VCaP (cell line): ENCODE data around the gene RBCK1.

ENCODE experiments used
- H3K27ac ChIP-seq: fragments of 450-650 bp; 2 replicates; pipeline ENCODE4 v1.5.1; 2017
- TF ChIP-seq, protein P1 (sequence below): fragments of 450-650 bp; conservative IDR thresholded peaks from 2 replicates; pipeline ENCODE4 v1.5.1; 2017; ENCODE audit warnings: mild to moderate bottlenecking, moderate library complexity

The RBCK1 gene

DNA sequence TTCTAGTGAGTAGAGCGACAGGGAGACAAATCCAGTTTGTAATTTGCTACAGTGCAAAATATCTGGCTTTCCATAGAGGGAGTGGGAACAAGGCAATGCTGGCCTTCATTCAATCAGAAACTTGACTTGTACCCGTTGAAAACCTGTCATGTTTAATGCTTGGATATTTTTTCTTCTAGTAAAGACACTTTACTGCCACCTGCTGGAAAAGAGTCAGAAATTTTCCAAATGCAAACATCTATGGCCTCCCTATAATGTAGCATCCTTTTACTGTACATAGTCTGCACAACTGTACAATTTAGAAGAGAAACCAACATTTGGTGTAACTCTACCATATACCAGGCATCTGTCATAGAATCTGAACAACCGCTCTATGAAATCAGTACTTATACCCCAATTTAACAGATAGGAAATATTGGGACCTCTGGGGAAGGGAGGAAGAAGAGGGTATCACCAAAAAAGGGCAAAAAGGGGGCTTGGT is 70.9 kb downstream of the RBCK1 start:
- TF ChIP-seq, protein P1, sequence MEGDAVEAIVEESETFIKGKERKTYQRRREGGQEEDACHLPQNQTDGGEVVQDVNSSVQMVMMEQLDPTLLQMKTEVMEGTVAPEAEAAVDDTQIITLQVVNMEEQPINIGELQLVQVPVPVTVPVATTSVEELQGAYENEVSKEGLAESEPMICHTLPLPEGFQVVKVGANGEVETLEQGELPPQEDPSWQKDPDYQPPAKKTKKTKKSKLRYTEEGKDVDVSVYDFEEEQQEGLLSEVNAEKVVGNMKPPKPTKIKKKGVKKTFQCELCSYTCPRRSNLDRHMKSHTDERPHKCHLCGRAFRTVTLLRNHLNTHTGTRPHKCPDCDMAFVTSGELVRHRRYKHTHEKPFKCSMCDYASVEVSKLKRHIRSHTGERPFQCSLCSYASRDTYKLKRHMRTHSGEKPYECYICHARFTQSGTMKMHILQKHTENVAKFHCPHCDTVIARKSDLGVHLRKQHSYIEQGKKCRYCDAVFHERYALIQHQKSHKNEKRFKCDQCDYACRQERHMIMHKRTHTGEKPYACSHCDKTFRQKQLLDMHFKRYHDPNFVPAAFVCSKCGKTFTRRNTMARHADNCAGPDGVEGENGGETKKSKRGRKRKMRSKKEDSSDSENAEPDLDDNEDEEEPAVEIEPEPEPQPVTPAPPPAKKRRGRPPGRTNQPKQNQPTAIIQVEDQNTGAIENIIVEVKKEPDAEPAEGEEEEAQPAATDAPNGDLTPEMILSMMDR = peak; percentile 78
- peak overlapping the region; percentile 79 for H3K27ac ChIP-seq

DNA sequence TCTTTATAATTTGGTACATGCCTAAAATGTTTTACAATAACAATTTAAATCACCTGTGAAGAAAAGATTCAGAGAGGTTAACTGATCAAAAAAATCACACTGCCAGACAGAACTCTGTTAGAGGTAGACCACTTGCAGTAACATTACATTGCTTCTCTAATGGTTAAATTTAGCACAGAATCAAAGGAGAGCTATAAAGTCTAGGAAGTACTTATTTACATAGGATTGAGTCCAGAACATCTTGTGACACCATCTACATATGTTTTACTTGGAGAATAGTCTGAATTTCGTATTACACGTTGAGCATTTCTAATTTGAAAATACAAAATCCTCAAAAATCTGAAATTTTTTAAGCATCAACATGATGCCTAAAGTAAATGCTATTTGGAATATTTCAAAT is 71.4 kb downstream of the RBCK1 start:
- H3K27ac ChIP-seq = peak overlapping the region; percentile 79
- TF ChIP-seq, protein P1 = no peak

DNA sequence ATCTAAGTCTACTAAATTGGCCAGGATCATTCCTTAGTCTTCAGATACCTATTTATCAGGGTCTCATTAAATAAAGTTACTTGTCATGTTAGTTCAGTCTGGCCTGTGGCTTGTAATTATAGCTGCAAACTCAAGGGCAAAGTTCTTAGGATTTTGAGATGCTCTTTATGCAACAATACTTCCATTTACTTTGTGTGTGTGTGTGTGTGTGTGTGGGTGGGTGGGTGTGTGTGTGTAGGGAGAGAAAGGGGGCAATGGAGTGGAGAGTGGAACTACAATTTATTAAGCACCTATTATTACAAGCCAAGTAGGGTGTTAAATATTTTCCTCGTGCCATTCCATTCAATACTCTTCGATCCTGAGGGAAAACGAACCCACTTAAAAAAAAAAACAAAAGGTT is 71.9 kb downstream of the RBCK1 start:
- peak overlapping the region; percentile 79 for H3K27ac ChIP-seq
- TF ChIP-seq, protein P1 = no peak

DNA sequence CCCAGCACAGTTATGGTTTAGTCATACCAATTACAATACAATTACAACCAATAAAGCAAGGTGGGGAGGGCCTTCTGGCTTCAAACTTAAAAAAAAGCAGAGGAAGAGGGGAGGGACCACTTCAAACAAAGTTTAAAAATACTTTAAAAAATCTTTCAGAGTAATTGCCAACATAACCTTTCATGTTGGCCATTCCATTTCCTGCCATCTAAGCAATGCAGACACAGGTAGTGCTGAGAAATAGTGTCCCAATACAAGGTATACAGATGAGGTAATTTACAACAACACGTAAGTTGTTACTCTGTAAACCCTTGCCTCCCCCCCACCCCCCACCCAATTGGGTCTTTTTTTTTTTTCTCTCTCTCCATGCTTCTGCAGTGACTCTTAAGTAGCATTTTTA is 73.1 kb downstream of the RBCK1 start:
- H3K27ac ChIP-seq = peak overlapping the region; percentile 79
- TF ChIP-seq, protein P1 = no peak
